Measurements from ENCODE around the gene KLHL4.
A peak's percentile ranks its signal among the peaks of the same experiment; 100 is the strongest.

The KLHL4 gene

GRCh38 chrX:87518504-87518903, 902 bp downstream of the KLHL4 start:
- in situ Hi-C loops (cut with HindIII; ENCODE audit: low sequenced_read_pairs): no loop called here
- no peak for DNase-seq (ENCODE audit: low read depth)
- peak overlapping the region; percentile 60 for H3K4me3 ChIP-seq (ENCODE audit: low read depth, low read length)

DNA sequence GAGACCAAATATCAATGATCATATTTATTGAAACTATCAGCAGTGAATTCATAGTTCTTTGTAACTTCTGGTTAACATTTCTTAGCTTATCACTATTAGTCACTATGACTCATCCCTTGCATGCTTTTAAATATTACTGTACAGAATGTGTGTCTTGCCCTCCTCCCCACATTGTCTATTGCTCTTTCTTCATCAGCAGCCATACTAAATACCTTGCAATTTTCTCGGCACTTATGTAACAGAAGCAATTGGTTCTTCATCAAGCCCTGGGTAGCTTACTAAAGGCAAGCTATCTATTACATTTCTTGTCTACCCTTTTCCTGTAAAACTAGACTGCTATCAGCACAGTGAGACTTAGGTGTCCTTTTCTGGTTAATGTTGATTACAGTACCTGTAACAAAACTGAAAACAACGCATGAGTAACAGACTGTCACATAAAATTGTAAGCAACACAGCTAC, 8.2 kb downstream of the KLHL4 start:
- TF ChIP-seq, protein P1, sequence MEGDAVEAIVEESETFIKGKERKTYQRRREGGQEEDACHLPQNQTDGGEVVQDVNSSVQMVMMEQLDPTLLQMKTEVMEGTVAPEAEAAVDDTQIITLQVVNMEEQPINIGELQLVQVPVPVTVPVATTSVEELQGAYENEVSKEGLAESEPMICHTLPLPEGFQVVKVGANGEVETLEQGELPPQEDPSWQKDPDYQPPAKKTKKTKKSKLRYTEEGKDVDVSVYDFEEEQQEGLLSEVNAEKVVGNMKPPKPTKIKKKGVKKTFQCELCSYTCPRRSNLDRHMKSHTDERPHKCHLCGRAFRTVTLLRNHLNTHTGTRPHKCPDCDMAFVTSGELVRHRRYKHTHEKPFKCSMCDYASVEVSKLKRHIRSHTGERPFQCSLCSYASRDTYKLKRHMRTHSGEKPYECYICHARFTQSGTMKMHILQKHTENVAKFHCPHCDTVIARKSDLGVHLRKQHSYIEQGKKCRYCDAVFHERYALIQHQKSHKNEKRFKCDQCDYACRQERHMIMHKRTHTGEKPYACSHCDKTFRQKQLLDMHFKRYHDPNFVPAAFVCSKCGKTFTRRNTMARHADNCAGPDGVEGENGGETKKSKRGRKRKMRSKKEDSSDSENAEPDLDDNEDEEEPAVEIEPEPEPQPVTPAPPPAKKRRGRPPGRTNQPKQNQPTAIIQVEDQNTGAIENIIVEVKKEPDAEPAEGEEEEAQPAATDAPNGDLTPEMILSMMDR (IDR thresholded peaks at IDR 0.05; ENCODE audit: low read depth, low read length, missing control alignments): no peak
- H3K4me3 ChIP-seq (ENCODE audit: low read depth, low read length): no peak overlapping the region
- peak; percentile 43 for DNase-seq (ENCODE audit: low read depth)
- in situ Hi-C loops (cut with HindIII; ENCODE audit: low sequenced_read_pairs): no loop called here

More at GRCh38 chrX:87518504-87518903, 902 bp downstream of the KLHL4 start:
- TF ChIP-seq, protein P1 (IDR thresholded peaks at IDR 0.05; ENCODE audit: low read depth, low read length, missing control alignments): no peak

DNA sequence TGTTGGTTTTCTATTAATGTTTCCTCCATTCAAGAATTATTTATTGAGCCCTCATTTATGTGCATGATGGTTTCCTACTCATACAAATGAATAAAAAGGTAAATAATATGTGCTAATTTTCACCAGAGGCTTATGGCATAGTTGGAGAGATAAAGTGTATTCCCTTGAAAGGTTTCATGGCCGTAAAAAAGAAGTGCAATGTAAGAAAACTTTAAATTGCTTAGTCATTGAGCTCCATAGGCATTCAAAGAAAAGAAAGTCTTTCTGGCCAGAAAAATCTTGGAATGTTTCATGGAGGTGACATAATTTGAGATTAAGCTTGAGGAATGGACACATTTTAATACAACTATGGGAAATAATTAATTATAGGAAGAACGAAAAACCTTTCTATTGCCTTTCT, 8.7 kb downstream of the KLHL4 start:
- TF ChIP-seq, protein P1 (IDR thresholded peaks at IDR 0.05; ENCODE audit: low read depth, low read length, missing control alignments): no peak
- no peak for DNase-seq (ENCODE audit: low read depth)
- no peak overlapping the region for H3K4me3 ChIP-seq (ENCODE audit: low read depth, low read length)
- in situ Hi-C loops (cut with HindIII; ENCODE audit: low sequenced_read_pairs): no loop called here

- TF ChIP-seq, protein P1 (IDR thresholded peaks at IDR 0.05; ENCODE audit: low read depth, low read length, missing control alignments): no peak
- no peak overlapping the region for H3K4me3 ChIP-seq (ENCODE audit: low read depth, low read length)
- in situ Hi-C loops (cut with HindIII; ENCODE audit: low sequenced_read_pairs): no loop called here
- DNase-seq (ENCODE audit: low read depth): no peak
These were observed 10.9 kb downstream of the KLHL4 start for GRCh38 chrX:87528487-87528886.

DNA sequence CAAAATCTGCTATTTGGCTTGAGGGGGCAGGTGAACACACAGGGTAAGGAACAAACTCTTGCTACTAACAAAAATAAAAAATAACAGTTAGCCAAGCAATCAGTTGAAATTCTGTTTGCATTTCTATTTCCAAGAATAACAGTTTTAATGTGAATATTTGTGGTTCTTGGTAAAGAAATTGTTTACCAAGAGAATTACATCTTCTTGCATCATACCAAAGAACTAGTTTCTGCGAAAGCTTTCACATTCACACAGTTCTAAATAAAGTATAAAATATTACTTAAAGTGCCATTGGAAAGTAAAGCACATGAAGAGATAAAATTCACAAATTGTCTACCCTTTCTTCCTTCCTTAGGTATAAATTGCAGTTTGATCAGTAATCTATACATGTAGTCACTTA, 54.4 kb downstream of the KLHL4 start:
- H3K4me3 ChIP-seq (ENCODE audit: low read depth, low read length): no peak overlapping the region
- in situ Hi-C loops (cut with HindIII; ENCODE audit: low sequenced_read_pairs): no loop called here
- TF ChIP-seq, protein P1 (IDR thresholded peaks at IDR 0.05; ENCODE audit: low read depth, low read length, missing control alignments): no peak
- no peak for DNase-seq (ENCODE audit: low read depth)

GRCh38 chrX:87572901-87573300, 55.3 kb downstream of the KLHL4 start:
- DNase-seq (ENCODE audit: low read depth): peak; percentile 18
- in situ Hi-C loops (cut with HindIII; ENCODE audit: low sequenced_read_pairs): no loop called here

More at GRCh38 chrX:87572901-87573300, 55.3 kb downstream of the KLHL4 start:
- H3K4me3 ChIP-seq (ENCODE audit: low read depth, low read length): no peak overlapping the region
- TF ChIP-seq, protein P1 (IDR thresholded peaks at IDR 0.05; ENCODE audit: low read depth, low read length, missing control alignments): no peak

Data from astrocyte of the cerebellum (primary cell).